GM12892 (cell line): ENCODE data around the gene XPO6.

Experiments
- DNase-seq: peaks from one replicate; pipeline ENCODE4 v3.0.0; 2011; ENCODE audit not compliant: insufficient read length
- FAIRE-seq: peaks from 2 replicates; lab custom pipeline; 2011; peaks lifted over from hg19 to GRCh38; lab: Jason Lieb, UNC
- POLR2A ChIP-seq: IDR thresholded peaks from 2 replicates; pipeline ENCODE4 v1.6.1; 2011; ENCODE audit warnings: low read depth, low read length, control low read depth
- POLR2AphosphoS5 ChIP-seq: IDR thresholded peaks from 2 replicates; pipeline ENCODE4 v1.6.1; 2011; ENCODE audit warnings: low read depth, low read length, control low read depth
- TAF1 ChIP-seq: IDR thresholded peaks from 2 replicates; pipeline ENCODE4 v1.6.1; 2011; ENCODE audit warnings: low read depth, mild to moderate bottlenecking, control low read depth, low read length, borderline replicate concordance

The XPO6 gene

DNA sequence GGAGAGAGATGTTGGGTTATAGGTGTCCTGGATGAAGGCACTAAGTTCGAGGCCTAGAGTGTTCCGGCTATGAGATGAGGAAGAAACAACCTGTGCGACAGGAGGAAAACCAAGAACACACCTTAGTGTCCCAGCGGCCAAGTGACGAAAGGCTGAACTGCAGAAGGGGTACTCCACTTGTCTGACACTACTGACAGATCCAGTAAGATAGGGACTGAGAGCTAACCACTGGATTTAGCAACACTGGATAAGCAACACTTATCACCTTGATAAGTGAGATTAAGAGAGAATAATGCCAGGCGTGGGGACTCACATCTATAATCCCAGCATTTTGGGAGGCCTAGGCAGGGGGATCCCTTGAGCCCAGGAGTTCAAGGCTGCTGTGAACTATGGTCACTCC is 7.1 kb downstream of the XPO6 start:
- FAIRE-seq (no peak), DNase-seq (no peak)
- no peak for TF ChIP-seq POLR2AphosphoS5
- TF ChIP-seq POLR2A: peak; percentile 25; the same call in 1 of the 2 replicates

DNA sequence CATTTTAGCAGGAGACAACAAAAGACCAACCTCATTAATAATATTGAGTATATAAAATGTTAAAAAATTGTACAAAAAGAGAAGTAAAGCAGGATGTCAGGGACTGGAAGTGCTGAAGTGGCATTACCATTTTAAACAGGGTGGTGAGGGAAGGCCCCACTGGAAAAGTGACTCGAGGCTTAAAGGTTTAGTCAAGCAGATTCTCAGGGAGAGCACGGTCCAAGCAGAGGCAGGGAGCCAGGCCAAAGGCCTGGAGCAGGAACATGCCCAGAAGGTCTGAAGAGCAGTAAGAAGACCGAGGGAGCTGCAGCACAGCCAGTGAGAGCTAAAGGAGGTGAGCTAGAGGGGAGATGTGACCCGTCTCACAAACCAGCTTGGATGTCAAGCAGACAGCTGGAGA is 7.6 kb downstream of the XPO6 start:
- FAIRE-seq (no peak), DNase-seq (no peak)
- no peak for TF ChIP-seq POLR2AphosphoS5
- no peak for TF ChIP-seq TAF1
- no peak for TF ChIP-seq POLR2A

DNA sequence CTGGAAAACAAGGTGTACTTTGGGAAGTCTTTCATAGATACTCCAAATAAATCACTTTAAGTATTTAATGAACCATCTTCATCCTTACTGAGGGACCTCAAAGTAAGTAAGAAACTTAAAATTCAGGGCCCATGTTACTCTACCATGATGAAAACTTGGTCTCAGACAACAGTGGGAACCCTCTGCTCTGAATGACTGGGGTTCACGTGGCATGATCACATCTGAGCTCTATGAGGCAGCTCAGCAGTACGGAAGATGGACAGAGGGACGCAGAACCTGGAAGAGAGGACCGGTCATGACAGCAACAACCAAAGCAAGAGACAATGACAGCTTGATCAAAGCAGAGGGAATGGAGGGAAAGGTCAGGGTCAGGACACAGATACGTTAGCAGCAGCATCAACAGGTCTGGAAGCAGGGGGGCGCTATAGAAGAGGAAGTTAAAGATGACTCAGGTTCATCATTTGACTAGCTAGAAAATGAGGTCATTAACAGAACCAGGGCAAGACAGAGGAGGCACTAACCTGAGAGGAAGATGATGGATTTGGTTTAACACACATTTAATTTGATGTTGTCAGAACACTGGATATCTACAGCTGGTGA is 9.5 kb downstream of the XPO6 start:
- TF ChIP-seq POLR2A (no peak), POLR2AphosphoS5 (no peak), TAF1 (no peak)
- DNase-seq (no peak), FAIRE-seq (no peak)

DNA sequence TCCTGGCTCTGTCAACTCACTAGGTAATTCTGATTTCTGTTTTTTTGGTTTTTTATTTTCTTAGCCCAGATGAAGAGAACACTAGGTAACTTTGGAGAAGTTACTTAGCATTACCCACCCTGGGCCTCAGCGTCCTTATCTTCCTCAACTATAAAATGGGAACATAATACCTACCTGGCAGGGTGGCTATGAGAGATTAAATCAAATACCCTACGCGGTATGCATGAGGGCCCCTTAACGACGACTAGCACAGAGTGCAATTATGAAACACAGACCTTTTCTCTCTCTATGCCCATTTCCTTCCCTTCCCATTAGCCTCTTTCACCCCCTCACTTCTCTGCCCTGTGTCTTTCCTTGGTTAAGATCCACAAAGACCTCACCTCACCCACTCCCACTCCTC is 11.1 kb downstream of the XPO6 start:
- DNase-seq (no peak), FAIRE-seq (no peak)
- TF ChIP-seq TAF1 (no peak), POLR2A (0 out of 2 replicates have a peak, but pooled peaks have one; percentile 29)

DNA sequence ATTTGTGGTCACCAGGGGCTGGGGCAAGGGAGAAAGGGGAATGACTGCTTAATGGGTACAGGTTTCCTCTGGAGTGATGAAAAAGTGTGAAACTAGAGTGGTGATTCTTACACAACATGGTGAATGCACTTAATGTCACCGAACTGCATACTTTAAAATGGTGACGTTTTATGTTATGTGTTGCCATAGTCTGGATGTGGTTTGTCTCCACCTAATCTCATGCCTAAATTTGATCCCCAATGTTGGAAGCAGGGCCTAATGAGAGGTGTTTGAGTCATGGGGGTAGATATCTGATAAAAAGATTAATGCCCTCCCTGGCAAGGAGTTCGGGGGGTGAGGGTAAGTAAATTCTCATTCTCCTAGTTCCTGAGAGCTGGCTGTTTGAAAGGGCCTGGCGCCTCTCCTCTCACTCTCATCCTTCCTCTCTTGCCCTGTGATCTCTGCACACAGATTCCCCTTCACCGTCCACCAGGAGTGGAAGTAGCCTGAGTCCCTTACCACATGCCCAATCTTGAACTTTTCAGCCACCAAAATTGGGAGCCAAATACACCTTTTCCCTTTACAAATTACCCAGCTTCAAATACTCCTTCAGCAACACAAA is 15.3 kb downstream of the XPO6 start:
- TF ChIP-seq POLR2AphosphoS5 (no peak), POLR2A (no peak), TAF1 (no peak)
- no peak for FAIRE-seq
- no peak for DNase-seq

DNA sequence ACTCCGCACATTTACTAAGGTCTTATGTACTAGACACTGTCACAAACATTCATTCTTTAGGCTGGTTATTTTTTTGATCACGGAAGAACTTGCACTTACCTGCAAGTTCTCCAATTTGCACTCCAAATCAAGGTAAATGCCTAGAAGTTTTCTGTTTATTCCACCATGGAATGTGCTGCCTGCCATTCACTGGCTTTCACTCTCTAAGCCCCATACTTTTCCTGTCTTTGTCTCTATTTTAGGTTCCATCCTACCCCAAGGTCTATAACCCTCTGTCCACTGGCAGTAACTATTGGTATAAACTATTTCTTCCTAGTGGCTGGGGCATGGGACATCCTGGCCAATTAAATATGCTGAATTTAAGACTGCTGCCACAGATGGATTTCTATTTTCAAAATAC is 15.9 kb downstream of the XPO6 start:
- TF ChIP-seq POLR2A (no peak; the same call in 1 of the 2 replicates), TAF1 (no peak), POLR2AphosphoS5 (no peak)
- no peak for FAIRE-seq

DNA sequence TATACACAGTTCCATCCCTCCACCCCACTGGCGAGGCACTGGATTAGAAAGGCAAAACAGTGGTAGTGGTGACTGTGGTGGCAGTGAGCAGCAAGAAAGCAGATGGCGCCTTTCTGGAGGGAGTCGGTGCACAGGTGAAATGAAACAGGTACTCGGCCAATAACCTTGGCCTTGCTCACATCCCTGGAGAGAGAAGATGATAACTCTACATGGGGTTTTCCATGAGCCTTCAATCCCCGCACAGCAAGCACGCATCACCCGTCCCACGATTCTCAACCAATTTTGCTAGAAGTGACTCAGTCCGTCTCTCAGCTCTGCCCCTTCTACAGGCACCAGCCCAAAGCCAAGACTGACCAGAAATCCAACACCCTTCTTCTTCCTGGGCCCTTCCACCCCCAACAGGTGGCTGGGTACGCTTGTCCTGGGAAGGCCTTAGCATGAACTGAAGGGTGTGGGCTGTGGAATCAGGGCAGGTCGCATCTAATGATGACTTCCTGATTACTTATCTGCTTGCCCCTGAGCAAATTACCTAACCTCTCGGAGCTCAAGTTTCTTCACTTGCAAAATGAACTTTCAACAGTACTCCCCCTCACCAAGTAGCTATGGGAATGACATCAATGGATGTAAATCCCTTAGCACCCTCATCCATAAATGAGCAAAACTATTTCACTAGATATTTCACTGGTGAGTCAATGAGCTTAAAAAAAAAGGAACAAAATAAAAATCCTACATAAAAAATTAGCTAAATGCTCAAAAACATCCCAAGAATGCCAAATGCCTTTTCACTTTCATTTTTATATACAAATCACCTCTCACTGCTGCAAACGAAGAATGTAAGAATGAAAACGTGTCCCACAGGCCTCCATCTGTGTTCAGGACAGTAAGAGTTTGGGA is 18.0 kb downstream of the XPO6 start:
- FAIRE-seq: peak; percentile 9
- no peak for DNase-seq
- TF ChIP-seq TAF1: no peak
- 0 out of 2 replicates have a peak, but pooled peaks have one; percentile 38 for TF ChIP-seq POLR2A

More for the DNA sequence above, 15.9 kb downstream of the XPO6 start:
- no peak for DNase-seq

DNA sequence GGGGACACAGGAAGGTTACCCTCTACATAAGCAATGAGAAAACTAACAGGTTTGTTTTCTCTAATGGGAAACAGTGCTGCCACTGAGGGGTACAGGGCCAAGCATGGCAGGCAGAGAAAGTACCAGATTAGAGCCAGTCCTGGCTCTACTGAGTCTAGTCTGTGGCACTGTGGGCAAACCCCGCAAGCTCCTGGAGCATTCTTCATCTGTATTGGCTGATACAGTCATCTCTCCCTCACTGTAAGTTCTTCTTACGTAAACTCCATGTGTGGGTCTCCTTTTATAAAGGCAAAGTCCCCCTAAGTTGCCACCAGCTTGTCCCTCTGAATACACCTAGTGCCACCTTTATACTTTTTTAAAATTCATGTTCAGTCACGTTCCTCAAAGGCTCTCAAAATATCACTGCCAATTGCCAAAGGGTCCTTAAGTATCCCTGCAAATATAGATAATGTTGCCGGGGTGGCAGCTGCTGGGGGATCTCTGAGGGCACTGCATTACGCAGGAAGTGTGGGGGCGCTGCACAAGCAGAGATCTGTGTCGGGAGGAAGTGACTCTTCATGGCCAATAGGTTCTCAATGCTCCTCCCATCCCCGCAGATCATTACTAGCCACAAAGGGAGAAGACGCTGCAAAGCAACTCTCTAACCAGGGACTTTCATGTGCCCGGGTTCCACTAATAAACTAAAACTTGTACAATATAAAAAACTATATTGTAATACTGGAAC is 18.8 kb downstream of the XPO6 start:
- peak; percentile 21; the same call in 1 of the 2 replicates for TF ChIP-seq POLR2AphosphoS5
- TF ChIP-seq POLR2A: peak; percentile 50; the same call in 1 of the 2 replicates
- no peak for TF ChIP-seq TAF1
- FAIRE-seq (peak; percentile 57), DNase-seq (peak; percentile 50)

DNA sequence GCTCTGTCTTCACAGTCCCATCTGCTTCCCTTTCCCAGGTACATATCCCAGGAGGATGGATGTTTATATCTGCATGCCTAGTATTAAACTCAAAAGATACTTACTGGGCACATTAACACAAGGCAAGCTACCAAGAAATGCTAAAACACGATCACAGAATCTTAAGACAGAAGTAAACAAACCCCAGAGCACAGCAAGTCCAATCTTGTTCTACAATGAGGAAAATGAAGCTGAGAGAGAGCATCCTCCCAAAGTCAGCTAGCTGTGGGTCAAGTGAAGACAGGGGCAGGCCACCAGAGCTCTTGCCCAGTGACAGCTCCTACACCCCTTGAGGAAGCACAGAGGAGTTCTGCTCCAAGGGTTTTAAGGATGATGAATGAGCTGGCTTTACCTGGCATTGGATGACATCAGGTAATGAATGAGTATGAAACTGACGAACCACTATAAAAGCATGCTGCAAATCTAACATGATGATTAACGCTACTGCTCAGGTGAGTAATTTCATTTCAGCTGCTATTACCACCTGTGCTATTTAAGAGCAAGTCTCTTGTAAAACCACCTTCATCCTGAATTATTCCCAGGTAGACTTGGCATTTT is 20.3 kb downstream of the XPO6 start:
- DNase-seq (no peak), FAIRE-seq (no peak)
- TF ChIP-seq POLR2AphosphoS5: no peak
- no peak for TF ChIP-seq TAF1
- no peak for TF ChIP-seq POLR2A

DNA sequence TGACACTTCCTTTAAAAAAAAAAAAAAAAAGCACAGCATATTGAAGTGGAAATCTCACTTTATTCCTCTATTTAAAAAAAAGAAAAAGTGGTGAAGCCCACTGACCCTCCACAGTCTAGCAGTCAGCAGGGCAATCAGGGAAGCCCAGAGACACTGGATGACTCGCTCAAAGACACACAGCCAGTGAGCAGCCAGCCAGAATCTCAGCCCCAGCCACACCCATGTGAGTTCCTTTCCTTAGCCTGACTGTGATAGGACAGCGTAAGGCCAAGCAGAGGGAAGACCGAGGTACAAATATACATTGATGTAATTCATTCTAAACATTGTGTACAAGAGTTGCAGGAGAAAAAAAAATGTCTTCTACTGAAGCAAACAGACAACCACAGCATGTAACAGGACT is 22.5 kb downstream of the XPO6 start:
- FAIRE-seq (no peak), DNase-seq (no peak)
- no peak for TF ChIP-seq POLR2AphosphoS5
- no peak for TF ChIP-seq POLR2A
- TF ChIP-seq TAF1: no peak
